ENCODE data around the gene EIF2B4.
A peak's percentile ranks its signal among the peaks of the same experiment; 100 is the strongest.

Gene EIF2B4

GRCh38 chr2:27370026-27370815 lies at the start of gene EIF2B4, which contains the start of gene SNX17:
Gene EIF2B4 (minus strand): TSS chr2:27370338. CDS start chr2:27370314, 24 bp downstream.
Gene SNX17 (plus strand): TSS chr2:27370616. CDS start chr2:27370744, 128 bp downstream.
- peak; percentile 97 for DNase-seq (ENCODE audit: low read depth)

GRCh38 chr2:27416151-27416550 lies 46.0 kb upstream of the EIF2B4 start:
- DNase-seq (ENCODE audit: low read depth): no peak

GRCh38 chr2:27412419-27413152 lies 42.4 kb upstream of the EIF2B4 start:
- no peak for DNase-seq (ENCODE audit: low read depth)

GRCh38 chr2:27409321-27410073 lies 39.4 kb upstream of the EIF2B4 start, which contains the start of gene PPM1G:
Gene PPM1G (minus strand): TSS chr2:27409591. CDS start chr2:27409422, 169 bp downstream.
- peak; percentile 95 for DNase-seq (ENCODE audit: low read depth)

GRCh38 chr2:27408601-27409320 lies 38.6 kb upstream of the EIF2B4 start:
- DNase-seq (ENCODE audit: low read depth): no peak

GRCh38 chr2:27407798-27408491 lies 37.8 kb upstream of the EIF2B4 start:
- DNase-seq (ENCODE audit: low read depth): no peak

- DNase-seq (ENCODE audit: low read depth): no peak
These were observed 30.4 kb upstream of the EIF2B4 start for GRCh38 chr2:27400348-27401135.

GRCh38 chr2:27398962-27399361 lies 28.8 kb upstream of the EIF2B4 start:
- DNase-seq (ENCODE audit: low read depth): no peak

- no peak for DNase-seq (ENCODE audit: low read depth)
These were observed 23.1 kb upstream of the EIF2B4 start for GRCh38 chr2:27393225-27393624.

GRCh38 chr2:27390822-27391679 lies 20.9 kb upstream of the EIF2B4 start:
- no peak for DNase-seq (ENCODE audit: low read depth)

- DNase-seq (ENCODE audit: low read depth): no peak
These were observed 11.5 kb upstream of the EIF2B4 start for GRCh38 chr2:27381577-27382181.

- peak; percentile 74 for DNase-seq (ENCODE audit: low read depth)
These were observed 10.7 kb upstream of the EIF2B4 start, which contains the start of gene ZNF513 for GRCh38 chr2:27380626-27381545. Gene ZNF513 (minus strand): TSS chr2:27380734. CDS start chr2:27380526, 208 bp downstream.

- DNase-seq (ENCODE audit: low read depth): no peak
These were observed 9.9 kb upstream of the EIF2B4 start for GRCh38 chr2:27379836-27380625.

GRCh38 chr2:27379383-27379835 lies 9.3 kb upstream of the EIF2B4 start:
- no peak for DNase-seq (ENCODE audit: low read depth)

GRCh38 chr2:27378809-27379290 lies 8.7 kb upstream of the EIF2B4 start:
- no peak for DNase-seq (ENCODE audit: low read depth)

- no peak for DNase-seq (ENCODE audit: low read depth)
These were observed 8.1 kb upstream of the EIF2B4 start for GRCh38 chr2:27378096-27378808.
